HepG2 (cell line): Measurements from ENCODE around the gene CD9.

Experiments used
- BHLHE40 ChIP-seq: IDR thresholded peaks from 2 replicates; pipeline ENCODE4 v1.6.1; 2011; ENCODE audit warnings: low read length, improper control_type of control experiment
- BRCA1 ChIP-seq: sonication (generic); formaldehyde crosslinking; IDR thresholded peaks from 2 replicates; pipeline ENCODE4 v1.4.0; 2020; ENCODE audit warnings: missing genetic modification reagents
- CHD2 ChIP-seq: IDR thresholded peaks from 2 replicates; pipeline ENCODE4 v1.6.1; 2011; ENCODE audit warnings: low read depth, low read length, improper control_type of control experiment
- CTCF ChIP-seq: sonication (generic); formaldehyde crosslinking; IDR thresholded peaks from 2 replicates; pipeline ENCODE4 v1.5.0; 2020; ENCODE audit warnings: mild to moderate bottlenecking, missing genetic modification reagents, moderate library complexity
- ERF ChIP-seq: IDR thresholded peaks from 2 replicates; pipeline ENCODE4 v1.6.1; 2018; ENCODE audit warnings: missing biosample characterization, missing genetic modification reagents
- FOXM1 ChIP-seq: sonication (generic); formaldehyde crosslinking; IDR thresholded peaks from 2 replicates; pipeline ENCODE4 v1.5.0; 2020; ENCODE audit warnings: missing genetic modification reagents
- KDM5A ChIP-seq: fragments of 200-600 bp; sonication (generic); IDR thresholded peaks from 2 replicates; pipeline ENCODE4 v1.7.0; 2018; ENCODE audit warnings: antibody characterized with exemption, mild to moderate bottlenecking, low read length, borderline replicate concordance
- MTF1 ChIP-seq: sonication (generic); formaldehyde crosslinking; IDR thresholded peaks from 2 replicates; pipeline ENCODE4 v1.5.0; 2020; ENCODE audit warnings: missing genetic modification reagents
- NR2C2 ChIP-seq: sonication (generic); formaldehyde crosslinking; IDR thresholded peaks from 2 replicates; pipeline ENCODE4 v1.4.0; 2020; ENCODE audit warnings: missing genetic modification reagents, mild to moderate bottlenecking, moderate library complexity, borderline replicate concordance
- POLR2AphosphoS5 ChIP-seq: IDR thresholded peaks from 2 replicates; pipeline ENCODE4 v1.6.1; 2012; ENCODE audit warnings: low read depth, low read length
- RFX5 ChIP-seq: IDR thresholded peaks from 2 replicates; pipeline ENCODE4 v1.6.1; 2011; ENCODE audit warnings: low read depth, low read length, improper control_type of control experiment
- ZBTB7A ChIP-seq: sonication (generic); formaldehyde crosslinking; IDR thresholded peaks from 2 replicates; pipeline ENCODE4 v1.8.0; 2022; ENCODE audit warnings: mild to moderate bottlenecking, missing genetic modification reagents
- ZKSCAN5 ChIP-seq: sonication (generic); formaldehyde crosslinking; IDR thresholded peaks from 2 replicates; pipeline ENCODE4 v1.5.1; 2020; ENCODE audit warnings: mild to moderate bottlenecking, missing genetic modification reagents
- ZNF354B ChIP-seq: sonication (generic); formaldehyde crosslinking; IDR thresholded peaks from 2 replicates; pipeline ENCODE4 v1.8.0; 2022; ENCODE audit warnings: mild to moderate bottlenecking, missing genetic modification reagents

GRCh38 chr12:6198556-6198955, 1.6 kb upstream of the CD9 start:
- TF ChIP-seq NR2C2 (CRISPR knock-in tag) (no peak), BHLHE40 (no peak), ZBTB7A (no peak), ERF (CRISPR knock-in tag) (no peak), ZNF354B (CRISPR knock-in tag) (no peak), ZKSCAN5 (no peak), CTCF (CRISPR knock-in tag) (no peak), KDM5A (no peak), POLR2AphosphoS5 (no peak), FOXM1 (no peak), CHD2 (no peak), RFX5 (no peak), BRCA1 (CRISPR knock-in tag) (no peak), MTF1 (CRISPR knock-in tag) (no peak)
